UCSD-AML1 (cell line): ENCODE results near the gene EDAR.

Experiments
- DNase-seq: peaks from one replicate; lab custom pipeline; 2025; ENCODE audit not compliant: unreplicated experiment; lab: John Stamatoyannopoulos, UW

EDAR gene

DNA sequence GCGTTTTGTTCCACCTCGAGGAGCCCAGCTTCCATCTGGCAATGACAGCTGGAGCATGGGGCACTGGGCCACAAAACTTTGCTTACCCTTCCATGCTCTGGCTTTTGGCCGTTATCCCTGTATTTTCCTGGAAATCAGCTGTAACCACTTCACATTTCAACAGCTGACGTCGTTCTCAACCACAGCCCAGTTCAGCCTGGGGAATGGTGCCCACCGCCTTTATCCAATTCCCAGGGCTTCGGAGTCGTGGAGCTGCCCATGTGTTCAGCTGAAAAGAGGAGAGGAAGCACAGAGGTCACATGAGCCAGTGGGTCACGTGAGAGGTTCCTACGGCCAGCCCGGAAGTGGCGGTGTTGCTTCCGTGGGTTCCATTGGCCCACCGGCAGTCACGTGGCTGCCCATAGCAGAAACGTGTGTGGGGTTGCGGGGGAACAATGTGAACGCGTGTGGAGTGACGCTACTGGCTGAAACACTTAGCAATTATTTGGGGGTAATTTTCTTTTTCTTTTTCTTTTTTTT, 16.7 kb upstream of the EDAR start:
- DNase-seq = no peak

GRCh38 chr2:109001201-109001600, 12.2 kb upstream of the EDAR start:
- DNase-seq = no peak

DNA sequence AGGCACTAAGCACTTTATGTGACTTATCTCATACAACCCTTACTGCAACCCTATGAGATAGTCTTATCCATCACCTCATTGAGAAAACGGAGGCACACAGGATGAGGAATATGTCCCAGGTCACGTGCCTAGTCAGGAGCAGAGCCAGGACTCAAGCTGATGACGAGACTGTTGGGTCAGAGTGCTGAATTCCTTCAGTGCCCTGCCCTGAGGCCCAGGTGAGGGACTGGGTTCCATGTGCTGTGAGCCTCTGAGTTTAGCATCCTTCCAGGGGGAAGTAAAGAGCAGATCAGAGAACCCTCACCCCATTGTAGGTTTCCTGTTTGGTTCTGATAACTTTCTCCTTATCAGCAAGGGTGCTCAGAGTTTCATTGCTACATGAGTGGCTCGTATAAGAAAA, 11.7 kb upstream of the EDAR start:
- DNase-seq = no peak

DNA sequence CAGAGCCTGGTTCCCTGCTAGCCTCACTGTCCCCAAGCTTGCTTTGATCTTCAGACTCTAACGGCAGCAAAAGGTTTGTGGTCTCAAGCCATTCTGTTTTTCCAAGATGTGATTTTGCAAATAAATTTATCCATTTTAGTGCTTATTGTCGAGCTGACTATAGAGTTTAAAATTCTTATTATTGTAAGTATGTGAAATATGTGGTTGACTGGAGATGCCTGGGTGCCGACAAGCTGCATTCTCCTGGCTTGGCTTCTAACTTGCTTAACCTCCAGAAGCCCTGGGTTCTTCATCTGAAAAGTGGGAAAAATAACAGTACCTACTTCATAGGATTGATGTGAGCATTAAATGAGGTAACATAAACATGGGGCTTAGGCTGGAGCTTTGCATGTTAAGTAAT, 9.9 kb upstream of the EDAR start:
- DNase-seq = no peak

- DNase-seq = no peak
Observed at GRCh38 chr2:108994178-108994577, 5.2 kb upstream of the EDAR start.

DNA sequence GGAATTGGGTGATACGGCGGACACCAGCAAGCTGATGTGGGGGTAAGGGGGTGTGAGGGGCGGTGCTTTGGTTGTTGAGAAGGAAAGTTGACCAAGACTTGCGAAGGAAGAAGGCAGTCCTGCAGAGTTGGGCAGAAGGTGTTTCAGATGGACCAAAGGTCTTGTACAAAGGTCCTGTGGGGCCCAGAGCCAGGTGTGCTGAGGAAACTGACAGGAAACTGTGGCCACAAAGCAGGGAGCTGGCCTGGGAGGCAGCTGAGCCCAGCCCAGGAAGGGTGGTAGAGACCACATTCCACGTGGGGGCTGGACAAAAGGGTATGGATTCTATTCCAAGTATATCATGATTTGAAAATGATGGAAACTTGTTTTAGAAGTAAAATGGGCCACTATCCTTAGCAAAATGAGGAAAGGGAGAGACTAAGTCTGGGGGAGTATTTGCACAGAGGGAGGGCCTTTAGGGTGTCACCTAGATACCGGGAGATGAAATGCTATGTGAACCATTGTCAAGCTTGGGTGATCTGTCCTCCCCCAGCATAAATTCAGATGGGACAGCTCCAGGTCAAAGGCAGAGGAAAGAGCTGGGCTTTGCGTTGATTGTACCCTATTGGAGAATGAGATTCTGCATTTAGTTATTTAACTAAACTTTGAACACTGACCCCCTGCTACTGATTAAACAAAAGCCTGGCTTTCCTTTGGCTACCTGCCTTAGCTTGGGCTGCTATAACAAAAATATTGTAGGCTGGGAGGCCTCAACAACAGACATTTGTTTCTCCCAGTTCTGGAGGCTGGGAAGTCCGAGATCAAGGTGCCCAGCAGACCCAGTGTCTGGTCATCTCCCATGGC, 4.3 kb upstream of the EDAR start:
- DNase-seq = no peak

DNA sequence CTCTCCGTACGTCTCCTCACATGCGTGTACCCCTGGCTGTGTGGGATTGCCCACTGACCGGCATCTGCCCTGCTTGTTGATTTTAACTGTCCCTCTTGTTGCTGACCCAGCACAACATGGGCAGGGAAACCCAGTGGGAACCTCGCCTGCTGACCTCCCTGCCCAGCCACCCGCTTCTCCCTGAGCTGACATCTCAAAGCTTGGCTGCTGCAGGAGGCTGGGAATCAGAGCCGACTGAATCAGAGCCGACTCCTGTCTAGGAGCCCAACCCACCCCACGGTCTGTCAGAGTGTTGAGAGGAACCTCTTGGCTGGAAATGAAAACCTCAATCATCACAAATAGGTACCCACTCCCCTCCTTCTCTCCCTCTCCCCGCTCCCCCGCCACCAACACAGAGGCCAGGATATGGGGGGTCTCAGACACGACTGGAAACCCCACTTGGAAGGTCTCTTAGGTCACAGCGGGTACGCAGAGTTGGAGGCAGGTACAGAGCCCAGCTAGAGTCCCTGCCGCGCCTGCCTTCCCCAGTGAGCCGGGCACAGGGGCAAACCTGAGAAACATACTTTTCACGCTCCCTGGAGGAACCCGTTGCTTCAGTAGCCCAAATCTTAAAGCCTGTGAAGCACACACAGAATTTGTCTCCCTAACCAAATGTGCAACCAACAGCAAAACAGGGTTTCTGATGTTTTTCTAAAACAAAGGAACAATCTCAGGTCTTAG, 784 bp downstream of the EDAR start:
- DNase-seq = no peak

DNA sequence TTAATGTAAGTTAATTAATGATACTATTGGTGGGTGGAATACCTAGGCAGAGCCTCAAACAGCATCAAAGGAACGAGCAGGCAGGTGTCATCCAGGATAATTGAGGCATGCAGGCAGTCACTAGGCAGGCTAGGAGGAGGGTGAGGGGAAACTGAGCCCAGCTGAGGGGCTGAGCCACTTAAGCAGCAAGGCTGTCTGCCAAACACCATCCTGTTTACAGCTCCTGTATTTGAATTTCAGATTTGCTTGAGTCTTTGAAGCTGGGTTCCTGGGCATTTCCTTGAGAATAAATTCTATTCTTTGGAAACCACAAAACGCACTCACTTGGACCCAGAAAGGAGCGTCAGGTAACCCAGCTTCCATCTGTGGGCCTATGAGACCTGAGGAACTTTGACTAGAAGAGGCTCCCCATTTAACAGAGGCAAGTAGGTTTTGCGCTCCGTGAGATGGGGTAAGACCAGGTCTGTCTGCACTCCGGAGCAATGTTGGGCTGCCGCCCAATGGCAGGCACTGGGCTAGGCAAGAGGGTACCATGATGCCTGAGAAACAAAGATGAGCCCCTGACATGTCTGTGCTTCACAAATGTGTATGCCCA, 2.0 kb downstream of the EDAR start:
- no peak for DNase-seq

DNA sequence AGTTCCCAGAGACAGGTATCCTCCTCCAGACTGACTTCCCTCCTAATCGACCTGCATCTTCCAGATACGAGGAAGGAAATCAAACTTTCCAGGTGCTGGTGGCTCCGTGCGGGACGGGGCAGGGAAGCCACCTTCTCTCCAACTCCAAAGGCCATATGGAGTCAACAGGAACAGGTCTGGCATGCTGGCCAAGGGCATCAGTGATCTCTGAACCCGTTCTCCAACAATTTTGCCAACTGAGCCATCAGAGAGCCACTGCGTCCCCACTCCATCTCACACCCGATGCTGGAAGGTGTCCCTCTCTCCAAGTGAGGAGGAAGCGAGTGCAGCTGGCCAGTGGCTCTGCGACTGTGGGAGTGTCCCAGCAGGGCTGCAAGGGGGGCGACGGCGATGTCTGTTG, 5.4 kb downstream of the EDAR start:
- DNase-seq = no peak

- no peak for DNase-seq
Observed at GRCh38 chr2:108983061-108983460, 6.0 kb downstream of the EDAR start.

- DNase-seq = no peak
Observed at GRCh38 chr2:108982259-108982679, 6.8 kb downstream of the EDAR start.

GRCh38 chr2:108981846-108982245, 7.2 kb downstream of the EDAR start:
- no peak for DNase-seq

DNA sequence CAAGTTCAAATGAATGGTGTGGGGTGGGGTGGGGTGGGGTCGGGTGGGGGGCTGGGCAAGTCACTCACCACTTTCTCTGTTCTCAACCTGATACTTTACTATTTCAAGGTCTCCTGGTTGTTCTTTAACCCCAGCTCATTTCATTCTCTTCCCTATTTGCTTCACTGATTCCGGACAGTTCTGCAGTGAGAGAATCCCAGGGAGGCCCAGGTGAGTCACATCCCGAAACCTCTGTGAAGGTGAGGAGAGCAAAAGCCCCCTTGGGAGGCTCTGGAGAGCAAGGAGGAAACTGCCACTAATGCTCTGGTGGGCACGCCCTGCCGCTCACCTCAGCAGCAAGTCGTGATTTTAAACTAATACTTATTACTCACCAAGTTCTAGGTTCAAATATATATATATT, 8.9 kb downstream of the EDAR start:
- no peak for DNase-seq

DNA sequence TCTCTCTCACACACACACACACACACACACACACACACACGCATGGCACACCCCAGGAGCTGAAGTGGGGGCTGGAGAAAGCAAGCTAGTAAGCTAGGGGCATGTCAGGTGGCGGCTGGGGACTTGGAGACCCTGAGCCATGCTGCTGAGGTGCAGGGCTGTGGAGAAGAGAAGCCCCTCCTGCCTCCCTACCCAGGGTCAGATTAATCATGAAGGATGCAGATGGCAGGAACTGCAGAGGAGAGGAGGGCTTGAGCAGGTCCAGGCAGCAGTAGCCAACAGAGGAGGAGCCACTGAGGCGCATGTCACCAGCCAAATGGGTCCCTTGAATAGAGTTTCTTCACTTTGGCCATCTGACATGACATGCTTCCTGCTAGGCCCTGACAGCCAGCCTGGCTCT, 9.6 kb downstream of the EDAR start:
- no peak for DNase-seq

DNA sequence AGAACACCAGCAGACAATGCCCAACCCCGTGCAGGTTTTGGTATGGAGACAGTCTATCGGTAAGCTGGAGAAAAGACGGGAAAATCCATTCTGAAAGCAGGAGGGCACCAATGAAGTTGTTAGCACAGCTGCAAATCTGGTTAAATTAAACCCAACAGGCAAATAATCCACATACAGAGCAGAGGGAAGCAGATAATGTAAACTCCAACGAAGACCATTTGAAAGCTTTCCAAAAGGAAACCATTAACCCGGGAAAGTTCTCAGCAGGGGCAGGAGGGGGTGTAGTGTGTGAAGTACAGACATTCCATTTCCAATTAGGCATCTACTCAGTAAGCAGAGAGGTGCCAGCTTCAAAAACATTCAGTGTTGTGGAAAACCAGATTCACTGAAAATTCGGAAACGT, 10.3 kb downstream of the EDAR start:
- DNase-seq = no peak

DNA sequence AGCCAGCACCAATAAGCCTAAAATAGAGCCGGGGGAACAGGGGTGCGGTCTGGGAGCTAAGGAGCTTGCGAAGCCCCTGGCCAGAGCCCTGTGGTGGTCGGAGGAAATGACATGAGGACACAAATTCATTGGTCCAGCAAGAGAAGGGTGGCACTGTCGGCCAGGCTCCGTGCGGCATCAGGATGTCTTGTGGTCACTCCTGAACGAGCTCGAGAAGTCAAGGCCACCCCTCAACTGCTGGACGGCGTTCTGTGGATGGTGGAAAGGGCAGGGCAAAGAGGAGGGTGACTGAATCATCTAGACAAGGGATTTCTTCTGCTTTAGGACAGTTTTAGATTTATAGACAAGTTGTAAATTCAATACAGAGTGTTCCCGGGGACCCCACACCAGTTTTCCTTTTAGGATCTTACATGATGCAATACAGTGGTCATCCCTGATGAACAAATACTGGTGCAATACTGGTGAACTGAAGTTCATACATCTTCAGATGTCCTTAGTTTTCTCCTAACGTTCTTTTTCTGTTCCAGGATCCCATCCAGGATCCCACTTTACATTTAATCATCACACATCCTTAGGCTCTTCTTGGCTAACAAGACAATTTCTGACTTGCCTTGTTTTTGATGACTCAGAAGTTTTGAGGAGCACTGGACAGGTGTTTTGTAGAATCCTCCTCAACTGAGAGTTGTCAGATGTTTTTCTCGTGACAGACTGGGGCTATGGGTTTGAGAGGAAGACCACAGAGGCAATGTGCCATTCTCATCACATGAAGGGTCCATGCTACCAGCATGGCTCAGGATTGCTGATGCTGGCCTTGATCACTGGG, 13.2 kb downstream of the EDAR start:
- no peak for DNase-seq

GRCh38 chr2:108974674-108975073, 14.3 kb downstream of the EDAR start:
- DNase-seq = no peak

DNA sequence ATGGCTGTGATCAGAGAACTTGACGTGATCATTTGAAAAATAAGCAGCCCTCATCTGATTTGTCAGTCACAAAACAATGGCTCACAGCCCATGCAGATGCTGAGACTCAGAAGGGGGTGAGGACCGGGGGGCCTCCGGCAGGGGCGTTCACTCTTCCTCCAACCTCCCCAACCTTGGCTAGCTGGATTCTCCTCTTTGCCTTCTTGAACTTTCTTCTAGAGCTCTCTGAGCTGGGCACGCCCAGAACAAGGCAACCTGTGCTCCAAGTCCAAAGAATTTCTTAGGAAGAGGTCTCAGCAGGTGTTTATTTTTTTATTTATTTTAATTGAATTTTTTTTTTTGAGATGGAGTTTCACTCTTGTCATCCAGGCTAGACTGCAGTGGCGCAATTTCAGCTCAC, 16.4 kb downstream of the EDAR start:
- no peak for DNase-seq

- DNase-seq = no peak
Observed at GRCh38 chr2:108971661-108972566, 17.1 kb downstream of the EDAR start.

- no peak for DNase-seq
Observed at GRCh38 chr2:108970369-108970768, 18.7 kb downstream of the EDAR start.
